ENCODE results near the gene VSIG10L. TPM values are rescaled to one million over a fixed set of nuclear protein-coding genes. Genes with fewer than 3 reads are reported as not detected.

The VSIG10L gene
- total and polyA plus RNA-seq, 12 donors, result 0.33 to 1.6 (median 0.51) TPM

GRCh38 chr19:51301266-51301665 is 40.7 kb downstream of the VSIG10L start:
- H3K9me3 ChIP-seq, result peaks cover 0 to 47% (median 15%) of the 10 kb centered on the region in 11 donors
- no peaks in the 10 kb centered on the region for H3K4me1 ChIP-seq
- no peak for DNase-seq
- no peak overlapping the region for H3K27ac ChIP-seq
- WGBS, 2 donors, result 77 to 80% methylated on average over 7 of the region's 7 CpGs
- H3K27me3 ChIP-seq, result peaks cover 0 to 34% (median 18%) of the 10 kb centered on the region in 7 donors
- intact Hi-C loops (cut with DNase I), result no loop called here
- ATAC-seq, result no peak
- TF ChIP-seq CTCF (IDR thresholded peaks at IDR 0.05), result no peak
- H3K4me3 ChIP-seq, result no peak overlapping the region
- H3K36me3 ChIP-seq, result no peaks in the 10 kb centered on the region

- no peak for DNase-seq
- no peaks in the 10 kb centered on the region for H3K36me3 ChIP-seq
- intact Hi-C loops (cut with DNase I), result no loop called here
- TF ChIP-seq CTCF (IDR thresholded peaks at IDR 0.05), result no peak
- ATAC-seq, result no peak
- H3K9me3 ChIP-seq, result peaks cover 0 to 9% (median 0%) of the 10 kb centered on the region in 11 donors
- no peaks in the 10 kb centered on the region for H3K4me1 ChIP-seq
- H3K27me3 ChIP-seq, result peaks cover 0 to 63% (median 36%) of the 10 kb centered on the region in 7 donors
- 73 to 80% methylated on average over 5 of the region's 5 CpGs for WGBS, 2 donors
- H3K27ac ChIP-seq, result no peak overlapping the region
- H3K4me3 ChIP-seq, result no peak overlapping the region
Observed at GRCh38 chr19:51297406-51297805, 44.5 kb downstream of the VSIG10L start.

- H3K4me1 ChIP-seq, result no peaks in the 10 kb centered on the region
- 48 to 49% methylated on average over 9 of the region's 9 CpGs for WGBS, 2 donors
- no peak for ATAC-seq
- DNase-seq, result no peak
- peaks cover 0 to 63% (median 36%) of the 10 kb centered on the region in 7 donors for H3K27me3 ChIP-seq
- intact Hi-C loops (cut with DNase I), result no loop called here
- no peaks in the 10 kb centered on the region for H3K36me3 ChIP-seq
- no peak overlapping the region for H3K27ac ChIP-seq
- no peak overlapping the region for H3K4me3 ChIP-seq
- peaks cover 0 to under 1% (median 0%) of the 10 kb centered on the region in 11 donors for H3K9me3 ChIP-seq
- peak in 1 of 9 donors; percentile 13 for TF ChIP-seq CTCF (IDR thresholded peaks at IDR 0.05)
Observed at GRCh38 chr19:51296336-51297093, 45.4 kb downstream of the VSIG10L start.

- no peaks in the 10 kb centered on the region for H3K9me3 ChIP-seq
- WGBS, 2 donors, result 40% methylated on average over 15 of the region's 15 CpGs
- ATAC-seq (no peak), DNase-seq (no peak)
- H3K4me3 ChIP-seq, result no peak overlapping the region
- no peak overlapping the region for H3K27ac ChIP-seq
- peaks cover 0 to 60% (median 36%) of the 10 kb centered on the region in 7 donors for H3K27me3 ChIP-seq
- intact Hi-C loops (cut with DNase I), result no loop called here
- no peaks in the 10 kb centered on the region for H3K4me1 ChIP-seq
- H3K36me3 ChIP-seq, result no peaks in the 10 kb centered on the region
- no peak for TF ChIP-seq CTCF (IDR thresholded peaks at IDR 0.05)
Observed at GRCh38 chr19:51295382-51296126, 46.4 kb downstream of the VSIG10L start.

All from heart right ventricle (tissue), 16 donors.